GM10847 (cell line): Measurements from ENCODE around the gene C10orf90.

Experiments used
- POLR2A ChIP-seq: IDR thresholded peaks from 2 replicates; pipeline ENCODE4 v1.6.1; 2011; ENCODE audit not compliant: insufficient read length; ENCODE audit errors: extremely low read depth

The C10orf90 gene

DNA sequence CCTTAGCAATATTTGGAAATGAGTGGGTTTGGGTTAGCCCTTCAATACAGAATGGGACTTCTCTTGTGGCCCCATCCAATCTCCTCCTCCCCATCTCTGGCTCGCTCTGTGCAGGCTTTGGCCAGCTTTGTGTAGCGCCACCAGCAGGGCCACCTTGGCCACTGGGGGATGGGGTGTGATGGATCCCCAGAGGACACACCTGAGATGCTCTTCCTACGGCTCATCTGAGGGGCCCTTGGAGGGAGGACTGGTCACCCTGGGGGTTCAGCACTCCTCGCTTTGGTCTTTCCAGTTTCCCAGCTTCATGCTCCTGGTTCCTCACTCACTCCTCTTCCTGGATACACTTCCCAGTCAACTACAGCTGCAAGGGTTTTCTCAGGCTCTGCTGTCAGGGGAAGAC, 15.3 kb upstream of the C10orf90 start:
- TF ChIP-seq POLR2A = no peak

DNA sequence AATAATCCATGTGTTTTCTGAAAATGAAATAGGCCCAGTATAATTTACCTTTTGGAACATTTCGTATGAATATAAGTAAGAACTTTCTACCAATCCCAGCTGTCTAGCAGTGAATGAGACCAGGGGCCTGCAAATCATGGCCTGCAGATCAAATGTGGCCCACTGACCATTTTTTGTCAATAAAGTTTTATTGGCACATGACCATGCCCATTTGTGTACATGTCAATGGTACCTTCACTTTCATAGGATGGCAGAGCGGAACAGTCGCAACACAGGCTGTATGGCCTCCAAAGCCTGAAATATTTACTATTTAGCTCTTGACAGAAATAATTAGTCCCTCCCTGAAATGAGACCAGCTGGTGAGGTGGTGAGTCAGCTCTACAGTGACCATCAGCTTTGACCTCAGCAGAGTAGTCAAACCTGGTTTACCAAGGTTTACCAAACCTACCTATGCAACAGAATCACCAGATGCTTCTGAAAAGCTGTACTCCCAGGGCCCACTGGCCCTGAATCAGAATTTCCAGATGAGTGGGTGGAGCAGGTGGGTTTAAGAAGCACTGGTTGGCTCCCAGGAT, 13.8 kb upstream of the C10orf90 start:
- TF ChIP-seq POLR2A = no peak

DNA sequence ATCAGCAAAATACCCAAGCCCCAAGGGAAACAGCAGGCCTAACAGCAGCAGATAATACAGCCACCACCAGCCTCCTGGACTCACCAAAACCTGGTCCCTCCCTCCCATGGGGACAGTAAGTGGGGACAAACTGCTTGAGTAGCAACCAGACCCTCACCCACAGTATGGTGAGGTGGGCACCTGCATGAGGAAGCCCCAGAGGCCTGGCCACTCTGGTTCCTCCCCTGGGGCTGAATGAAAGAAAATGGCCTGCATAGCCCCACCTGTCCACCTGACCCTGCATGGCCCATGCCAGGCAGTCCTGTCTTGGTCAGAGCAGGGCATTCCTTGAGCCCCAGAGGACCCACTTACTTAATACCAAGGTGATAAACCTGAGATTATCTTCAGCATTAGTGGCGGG, 13.0 kb upstream of the C10orf90 start:
- no peak for TF ChIP-seq POLR2A

DNA sequence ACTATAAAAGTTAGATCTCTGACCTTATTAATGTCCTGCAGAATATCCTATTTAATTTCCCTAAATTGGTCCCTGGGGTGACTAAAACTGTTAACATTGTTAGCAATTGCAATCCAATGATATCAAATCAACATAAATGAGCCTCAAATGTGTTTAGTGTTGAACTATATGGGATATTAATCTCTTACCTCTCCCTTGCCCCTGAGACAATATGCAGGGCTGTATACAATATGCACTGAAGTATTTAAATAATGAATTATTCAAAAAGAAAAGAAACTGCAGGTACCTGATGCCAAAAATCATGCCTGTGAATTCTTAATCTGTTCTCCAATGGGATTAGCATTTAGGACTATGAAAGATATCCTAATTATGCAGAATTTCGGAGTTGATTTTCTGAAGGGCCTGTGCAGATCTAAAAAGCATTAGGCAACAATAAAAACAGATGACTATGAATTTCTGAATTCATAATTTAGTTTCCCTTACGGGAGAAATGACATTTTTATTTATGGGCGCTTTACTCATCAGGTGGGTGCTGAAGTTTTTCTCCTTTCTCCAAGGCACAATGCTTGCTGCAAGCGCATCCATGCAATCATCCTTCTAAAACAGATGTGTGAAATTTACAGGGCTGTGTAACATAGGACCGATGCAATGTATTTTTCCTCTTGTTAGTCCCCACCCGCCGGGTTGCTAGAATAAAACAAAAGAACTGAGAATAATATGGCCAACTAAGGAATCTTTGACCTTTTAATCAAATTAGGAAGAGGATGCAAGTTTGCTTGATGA, 5.4 kb upstream of the C10orf90 start:
- no peak for TF ChIP-seq POLR2A

DNA sequence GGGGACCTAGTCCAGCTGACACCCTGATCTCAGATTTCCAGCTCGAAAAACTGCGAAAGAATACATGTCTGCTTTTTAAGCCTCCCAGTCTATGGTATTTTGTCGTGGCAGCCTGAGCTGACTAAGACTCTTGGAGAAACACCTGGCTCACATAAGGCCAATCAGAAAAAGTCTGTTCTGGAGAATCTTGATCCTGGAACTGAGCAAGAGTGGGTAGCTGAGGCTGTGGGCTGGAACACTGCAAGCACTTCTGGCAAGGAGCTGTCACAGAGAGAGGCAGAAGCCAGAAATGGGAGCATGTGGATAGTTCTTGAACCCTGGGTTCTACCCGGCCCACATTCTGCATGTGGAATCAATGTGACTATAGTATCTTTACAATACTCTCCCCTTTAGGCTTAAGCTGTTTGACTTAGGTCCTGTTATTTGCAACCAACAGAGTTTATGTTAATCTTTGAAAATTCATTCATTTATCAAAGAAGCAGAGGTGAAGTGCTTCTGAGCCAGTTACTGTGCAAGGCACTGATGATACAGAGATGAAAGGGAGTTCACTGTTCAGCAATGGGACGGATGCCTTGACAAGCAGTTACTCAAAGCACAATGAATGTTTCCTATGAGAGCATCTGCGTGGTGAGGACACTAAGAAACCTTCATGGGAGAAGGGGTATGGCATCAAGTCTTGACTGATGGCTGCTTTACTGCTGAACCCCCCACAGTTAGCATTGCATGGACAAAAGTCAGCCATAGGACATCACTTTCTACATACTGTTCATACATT, 4.4 kb upstream of the C10orf90 start:
- no peak for TF ChIP-seq POLR2A

DNA sequence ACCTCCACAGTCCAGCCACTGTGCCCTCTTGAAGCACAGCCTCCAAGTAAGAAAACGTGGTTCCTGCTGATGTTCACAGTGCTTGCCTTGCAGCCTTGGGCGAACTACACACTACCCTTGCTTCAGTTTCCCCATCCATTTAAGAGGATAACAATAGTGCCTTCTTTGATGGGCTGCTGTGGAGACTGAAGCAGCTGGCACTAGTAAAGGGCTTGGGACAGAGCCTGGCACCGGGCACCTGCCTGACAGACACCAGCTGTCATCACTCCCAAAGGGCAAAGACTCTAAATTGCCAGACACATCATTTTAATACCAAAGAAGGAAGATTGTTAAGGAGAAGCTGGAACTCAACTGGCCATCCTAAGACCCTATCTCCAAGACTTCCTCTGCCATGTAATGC, 3.1 kb upstream of the C10orf90 start:
- TF ChIP-seq POLR2A = no peak

DNA sequence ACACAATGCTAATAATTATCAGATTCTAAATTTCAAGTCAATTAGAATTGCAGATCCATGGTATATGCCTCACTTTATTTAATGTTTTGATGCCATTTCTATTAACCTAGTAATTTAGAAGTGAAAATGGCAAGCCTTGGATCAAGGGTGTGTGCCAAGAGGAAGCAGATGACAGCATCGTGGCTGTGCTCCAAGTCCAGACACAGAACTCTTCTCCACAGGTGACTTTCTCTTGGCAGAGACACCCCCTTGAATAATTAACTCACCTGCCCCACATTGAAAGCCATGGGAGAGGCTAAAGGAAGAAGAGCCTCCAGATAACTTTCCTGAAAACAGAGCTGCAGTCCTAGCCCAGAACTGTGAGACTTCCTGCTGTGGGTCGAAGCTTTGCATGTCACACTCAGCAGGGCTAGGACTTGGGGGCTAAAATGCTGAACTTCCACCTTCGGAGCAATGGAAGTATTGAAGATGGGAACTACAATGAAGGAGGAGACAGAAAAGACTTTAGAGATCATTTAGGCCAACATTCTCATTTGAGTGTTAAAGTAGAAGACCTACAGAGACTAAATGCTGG, 996 bp upstream of the C10orf90 start:
- TF ChIP-seq POLR2A = no peak

DNA sequence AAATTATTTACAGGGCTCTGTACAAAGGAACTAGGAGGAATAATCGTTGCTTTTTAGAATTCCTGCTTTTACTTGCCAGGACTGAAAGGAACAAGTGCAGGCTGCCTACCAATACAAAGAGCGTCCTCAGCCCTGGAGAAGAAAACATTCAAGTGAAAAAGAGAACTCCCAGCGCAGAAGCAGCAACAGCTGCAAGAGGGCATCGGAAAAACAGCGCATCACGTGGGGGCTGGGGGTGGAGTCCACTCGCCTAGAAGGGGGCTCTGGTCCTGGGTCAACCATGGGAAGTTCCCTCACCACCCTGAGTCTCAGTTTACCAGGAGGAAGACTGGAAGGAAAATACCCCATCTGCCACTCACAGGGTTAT, 385 bp upstream of the C10orf90 start:
- TF ChIP-seq POLR2A = no peak

DNA sequence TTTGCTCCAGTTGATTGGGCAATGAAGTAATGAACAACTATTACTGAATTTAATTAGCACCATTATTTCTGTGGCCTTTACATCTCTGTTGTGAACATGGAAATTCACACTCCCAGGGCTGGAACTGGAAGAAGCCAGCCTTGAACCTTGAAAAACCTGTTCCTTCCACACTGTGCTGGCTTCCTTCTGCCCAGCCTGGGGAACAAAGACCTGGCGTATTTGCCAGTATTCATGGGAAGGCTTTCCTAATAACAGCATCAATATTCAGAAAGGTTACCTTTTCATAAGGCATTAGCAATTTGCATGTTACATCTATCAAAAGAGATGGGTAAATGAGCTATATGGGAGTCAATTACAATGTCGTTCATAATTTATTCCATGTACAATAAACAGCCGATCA, 1.3 kb downstream of the C10orf90 start:
- no peak for TF ChIP-seq POLR2A

DNA sequence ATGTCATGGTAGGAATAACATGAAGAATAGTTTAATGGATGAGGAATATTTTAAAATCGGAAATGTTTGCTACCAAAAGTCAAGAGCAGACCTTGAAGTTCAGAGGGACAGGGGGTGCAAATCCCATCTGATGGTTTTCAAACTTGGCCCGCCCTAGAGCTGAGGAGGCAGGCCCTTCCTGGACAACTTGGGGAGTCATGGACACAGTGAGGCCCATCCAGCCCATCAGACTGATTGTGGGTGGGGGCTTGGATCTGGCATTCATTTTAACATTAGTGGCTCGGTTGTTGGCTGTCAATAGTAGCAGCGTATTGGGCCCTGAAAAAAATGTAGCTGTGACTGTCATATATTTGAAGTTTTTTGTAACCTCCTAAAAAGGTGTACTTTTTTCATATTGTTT, 2.0 kb downstream of the C10orf90 start:
- TF ChIP-seq POLR2A = no peak

DNA sequence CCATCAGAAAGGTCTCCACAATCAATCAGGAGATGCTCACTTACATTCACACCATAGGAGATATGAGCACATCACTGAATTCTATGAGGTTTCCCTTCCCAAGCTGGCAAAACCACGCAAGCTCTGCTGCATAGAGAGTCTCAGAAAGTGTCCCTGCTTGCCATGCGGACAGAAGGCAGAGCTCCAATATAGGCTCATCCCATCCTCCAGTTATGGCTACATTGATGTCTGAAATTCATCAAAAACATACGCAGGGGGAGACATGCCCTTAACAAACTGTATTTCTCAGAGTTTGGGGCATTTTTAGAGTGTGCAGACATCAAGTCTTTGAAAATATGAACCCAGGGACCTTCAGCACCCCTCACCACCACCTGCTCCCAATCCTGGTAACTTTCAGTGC, 2.9 kb downstream of the C10orf90 start:
- no peak for TF ChIP-seq POLR2A

DNA sequence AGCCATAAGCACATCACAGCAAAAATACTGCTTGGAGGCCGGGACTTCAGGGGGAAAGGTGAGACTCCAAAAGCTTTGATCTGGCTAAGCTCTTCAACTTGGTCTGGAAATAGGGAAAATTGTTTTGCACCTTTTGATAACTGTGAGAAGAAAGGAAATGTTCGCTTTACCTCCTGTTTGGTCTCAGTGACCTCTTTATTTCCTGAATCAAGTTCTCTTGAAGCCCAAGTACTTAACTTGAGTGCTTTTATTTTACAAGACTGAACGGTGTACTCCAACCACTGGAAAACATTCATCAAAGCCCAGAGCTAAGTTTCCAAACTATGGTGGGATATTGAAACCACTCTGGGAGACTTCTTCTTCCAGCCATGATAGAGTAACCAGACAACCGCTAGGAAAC, 5.3 kb downstream of the C10orf90 start:
- TF ChIP-seq POLR2A = no peak

DNA sequence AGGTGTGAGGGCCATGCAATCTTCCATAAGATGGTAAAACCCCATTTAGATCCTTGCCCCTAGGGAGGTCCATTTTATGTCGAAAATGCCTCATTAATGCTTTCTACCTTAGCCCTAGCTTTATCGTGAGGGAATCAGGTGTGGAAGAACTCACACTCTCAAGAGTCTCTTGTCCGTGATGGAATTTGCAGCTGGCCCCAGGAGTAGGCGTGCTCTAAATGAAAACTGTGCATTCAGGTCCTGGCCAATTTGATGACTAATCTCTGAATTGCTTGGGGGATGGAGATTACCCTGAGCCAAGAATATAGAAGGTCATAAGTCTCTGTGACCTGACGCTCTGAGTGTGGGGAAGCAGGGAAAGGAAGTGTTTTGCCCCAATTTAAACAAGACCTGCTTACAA, 6.6 kb downstream of the C10orf90 start:
- no peak for TF ChIP-seq POLR2A

DNA sequence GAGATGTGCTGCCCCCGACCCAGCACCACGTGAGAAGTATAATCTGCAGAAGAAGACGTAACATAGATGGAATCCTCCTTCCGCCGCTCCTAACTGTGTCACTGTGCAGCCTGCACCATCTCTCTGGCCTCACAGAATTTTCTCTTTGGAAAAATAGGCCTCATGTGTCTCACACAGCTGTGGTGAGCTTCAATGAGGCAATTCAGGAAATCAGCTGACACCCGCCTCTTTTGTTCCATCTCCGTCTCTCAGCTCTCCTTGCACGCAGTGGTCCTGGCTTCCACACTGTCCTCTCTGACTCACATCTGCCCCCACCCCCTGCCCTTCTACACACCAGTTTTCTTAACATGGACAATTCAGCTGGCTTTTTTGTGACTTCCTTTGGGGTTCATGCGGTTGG, 7.2 kb downstream of the C10orf90 start:
- TF ChIP-seq POLR2A = no peak

DNA sequence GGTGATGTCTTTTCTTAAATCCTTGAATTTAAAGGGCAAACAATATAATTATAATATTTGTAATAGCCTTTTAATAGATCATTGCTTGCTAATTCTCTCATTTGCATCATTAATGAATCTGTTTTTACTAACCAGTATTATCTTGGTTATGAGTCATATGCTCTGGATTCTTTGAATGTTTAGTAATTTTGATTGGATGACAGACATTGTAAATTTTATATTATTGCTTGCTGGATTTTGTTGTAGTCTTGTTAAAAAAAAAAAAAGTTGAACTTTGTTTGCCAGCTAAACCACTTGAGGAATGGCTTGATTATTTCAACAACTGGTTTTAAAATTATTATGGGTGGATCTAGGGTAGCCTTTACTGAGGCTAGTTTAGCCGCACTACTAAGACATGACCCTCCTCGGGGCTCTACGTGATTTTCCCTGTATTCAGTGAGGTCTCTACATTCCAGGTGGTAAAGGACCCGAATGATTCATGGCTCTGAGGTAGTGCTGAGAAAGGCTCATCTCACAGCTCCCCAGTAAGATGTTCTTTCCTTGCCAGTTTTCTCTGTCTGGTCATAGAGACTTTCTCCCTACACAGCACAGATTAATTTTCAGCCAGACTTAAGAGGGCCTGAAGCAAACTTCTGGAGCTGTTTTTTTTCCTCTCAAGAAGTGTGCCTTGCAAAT, 8.5 kb downstream of the C10orf90 start:
- no peak for TF ChIP-seq POLR2A
